ENCODE data around the gene STK26. TPM values are rescaled to one million over a fixed set of nuclear protein-coding genes. Genes with fewer than 3 reads are reported as not detected.

Gene STK26
- total RNA-seq, 2 donors from 2014 or later: 7.7 to 11.1 TPM

DNA sequence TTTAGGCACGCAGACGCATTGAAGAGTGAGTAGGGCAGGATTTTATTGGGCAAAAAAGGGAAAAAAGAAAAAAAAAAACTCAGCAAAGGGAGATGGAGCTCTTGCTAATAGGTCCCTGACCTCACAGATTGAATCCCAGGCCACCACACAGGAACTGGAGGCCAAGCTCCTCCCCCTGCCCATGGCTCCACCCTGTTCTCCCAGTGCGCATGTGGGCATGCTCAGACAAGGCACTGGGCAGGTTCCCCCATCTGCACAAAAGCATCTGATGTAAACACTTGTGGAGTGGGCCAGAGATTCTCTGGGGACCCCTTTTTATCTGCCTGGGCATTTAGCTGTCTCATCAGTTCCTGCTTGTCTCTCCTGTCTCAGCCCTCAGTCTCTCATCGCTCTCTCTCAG is 95.3 kb downstream of the STK26 start:
- Histone ChIP-seq H3K27me3 (replicated peaks; ENCODE audit: insufficient read depth) (no peaks in the 10 kb centered on the region), H3K4me1 (ENCODE audit: control insufficient read depth in 1 of 2, low read depth in 2 of 2) (peaks cover 0 to 6% of the 10 kb centered on the region in 2 donors), H3K36me3 (no peaks in the 10 kb centered on the region), H3K4me3 (no peak overlapping the region), H3K27ac (no peak overlapping the region), H3K9me3 (no peaks in the 10 kb centered on the region)
- ATAC-seq (ENCODE audit: insufficient number of reproducible peaks, low FRiP score, low read depth) (no peak), DNase-seq (ENCODE audit: low spot score) (no peak)
- TF ChIP-seq CTCF (IDR thresholded peaks at IDR 0.05): no peak

- Histone ChIP-seq H3K27me3 (replicated peaks; ENCODE audit: insufficient read depth) (no peaks in the 10 kb centered on the region), H3K4me1 (ENCODE audit: control insufficient read depth in 1 of 2, low read depth in 2 of 2) (peaks cover 0 to 6% of the 10 kb centered on the region in 2 donors), H3K36me3 (no peaks in the 10 kb centered on the region), H3K27ac (no peak overlapping the region), H3K9me3 (no peaks in the 10 kb centered on the region), H3K4me3 (no peak overlapping the region)
- TF ChIP-seq CTCF (IDR thresholded peaks at IDR 0.05): no peak
- DNase-seq (ENCODE audit: low spot score) (no peak), ATAC-seq (ENCODE audit: insufficient number of reproducible peaks, low FRiP score, low read depth) (no peak)
Observed at GRCh38 chrX:132119283-132119682, 96.2 kb downstream of the STK26 start.

DNA sequence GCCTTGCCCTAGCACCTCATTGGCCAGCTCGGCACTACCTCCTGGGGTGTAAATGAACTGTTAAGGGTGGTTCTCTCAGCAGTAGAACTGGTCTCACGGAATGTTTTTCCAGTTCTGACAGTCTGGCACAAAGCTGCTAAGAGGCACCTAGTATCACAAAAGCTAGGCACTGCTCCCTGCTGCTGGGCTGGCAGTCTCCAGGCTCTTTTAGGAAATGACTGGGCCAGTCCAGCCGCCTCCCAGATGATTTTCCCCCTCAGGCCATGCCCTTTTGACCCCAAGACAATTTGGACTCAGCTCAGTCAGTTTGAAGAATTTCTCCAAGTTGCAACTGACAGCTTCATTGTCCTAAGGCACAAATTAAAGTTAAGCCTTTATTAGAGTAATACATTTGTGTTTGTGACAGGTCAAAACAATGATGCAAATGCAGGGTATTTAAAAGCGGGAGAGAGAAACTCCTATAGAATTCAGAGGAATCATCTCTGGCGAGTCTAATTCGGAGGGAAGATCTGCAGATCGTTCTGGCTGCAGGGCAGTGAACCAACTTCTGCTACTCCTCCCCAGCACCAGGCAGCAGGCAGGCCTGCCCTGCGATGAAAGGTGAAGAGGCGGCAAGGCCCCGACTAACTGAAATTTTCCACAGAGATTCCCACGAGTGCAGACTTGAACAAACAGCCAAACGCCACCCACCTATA is 96.9 kb downstream of the STK26 start:
- peaks cover 0 to 4% of the 10 kb centered on the region in 2 donors for H3K4me1 ChIP-seq (ENCODE audit: control insufficient read depth in 1 of 2, low read depth in 2 of 2)
- no peak for DNase-seq (ENCODE audit: low spot score)
- no peaks in the 10 kb centered on the region for H3K27me3 ChIP-seq (replicated peaks; ENCODE audit: insufficient read depth)
- ATAC-seq (ENCODE audit: insufficient number of reproducible peaks, low FRiP score, low read depth): no peak
- no peak for TF ChIP-seq CTCF (IDR thresholded peaks at IDR 0.05)
- no peaks in the 10 kb centered on the region for H3K9me3 ChIP-seq
- no peak overlapping the region for H3K27ac ChIP-seq
- no peaks in the 10 kb centered on the region for H3K36me3 ChIP-seq
- H3K4me3 ChIP-seq: no peak overlapping the region

GRCh38 chrX:132120913-132121312 is 97.8 kb downstream of the STK26 start:
- no peak overlapping the region for H3K4me3 ChIP-seq

More at GRCh38 chrX:132120913-132121312, 97.8 kb downstream of the STK26 start:
- ATAC-seq (ENCODE audit: insufficient number of reproducible peaks, low FRiP score, low read depth): no peak
- Histone ChIP-seq H3K36me3 (no peaks in the 10 kb centered on the region), H3K27me3 (replicated peaks; ENCODE audit: insufficient read depth) (no peaks in the 10 kb centered on the region), H3K9me3 (no peaks in the 10 kb centered on the region), H3K27ac (no peak overlapping the region), H3K4me1 (ENCODE audit: control insufficient read depth in 1 of 2, low read depth in 2 of 2) (no peaks in the 10 kb centered on the region)
- no peak for DNase-seq (ENCODE audit: low spot score)
- no peak for TF ChIP-seq CTCF (IDR thresholded peaks at IDR 0.05)

Other genes starting within 250 kb of the STK26 start
- under 1 TPM; 0.27 to 0.28 TPM for gene FRMD7, start 104.7 kb downstream of the STK26 start, total RNA-seq
- 10 to 100 TPM; 12.3 to 14.3 TPM for gene RAP2C, start 196.1 kb downstream of the STK26 start, total RNA-seq

All from thoracic aorta (tissue), 2 donors.